Thyroid gland (tissue), 4 donors: Measurements from ENCODE around the gene SLC2A13. TPM values are rescaled to one million over a fixed set of nuclear protein-coding genes. Genes with fewer than 3 reads are reported as not detected.
"Not testable (repeated sequence)": the region's sequence is repeated elsewhere in the genome, so short reads cannot be mapped to it uniquely, and the experiment has no call there.

Experiments
- DNase-seq, 2 donors: peaks; one replicate each; pipeline ENCODE4 v3.0.0-alpha.2; 2019
- H3K27ac ChIP-seq, 3 donors: fragments of 200-600 bp; sonication (generic); 1 replicate in 2 of 3; 2 replicates in 1 of 3; pipeline ENCODE4 v1.5.1; 2016 to 2019; ENCODE audit warnings: mild to moderate bottlenecking in 1 of 3, moderate library complexity in 1 of 3
- H3K27me3 ChIP-seq: fragments of 200-600 bp; sonication (generic); one replicate; pipeline ENCODE4 v1.5.1; 2019
- H3K36me3 ChIP-seq, 2 donors: fragments of 200-600 bp; sonication (generic); one replicate each; pipeline ENCODE4 v1.5.1; 2016 to 2019
- H3K4me1 ChIP-seq, 2 donors: fragments of 200-600 bp; sonication (generic); one replicate each; pipeline ENCODE4 v1.5.1; 2017 to 2019
- H3K4me3 ChIP-seq, 3 donors: fragments of 200-600 bp; sonication (generic); replicated peaks in 1 of 3; 1 replicate in 2 of 3; 2 replicates in 1 of 3; pipeline ENCODE4 v1.5.1; 2016; ENCODE audit warnings: mild to moderate bottlenecking in 1 of 3
- H3K9me3 ChIP-seq: fragments of 200-600 bp; sonication (generic); one replicate; pipeline ENCODE4 v1.5.1; 2017
- CTCF ChIP-seq, 6 experiments: fragments of 200-600 bp in 3 of 6; fragments of 450-650 bp in 3 of 6; sonication (generic) in 3 of 6; IDR thresholded peaks; one replicate each; pipeline ENCODE4 v1.5.1; 2016 to 2019; ENCODE audit warnings: antibody characterized with exemption in 6 of 6, mild to moderate bottlenecking in 2 of 6, inconsistent platforms in 1 of 6, moderate library complexity in 1 of 6
- POLR2A ChIP-seq, 2 donors: fragments of 450-650 bp; IDR thresholded peaks; one replicate each; pipeline ENCODE4 v1.6.1; 2017; ENCODE audit warnings: antibody characterized with exemption in 2 of 2, mild to moderate bottlenecking in 2 of 2, moderate library complexity in 1 of 2
- WGBS, 2 donors: methylation state at CpG; one replicate each; pipeline ENCODE4 v1.1.5; 2017; 5-methylcytosine and 5-hydroxymethylcytosine counted together
- intact Hi-C: fragments of 100-400 bp; cut with DNase I; formaldehyde crosslinking; loops from one replicate; pipeline ENCODE4 v1.15.1; 2023
- total RNA-seq, 4 donors: library from RNA; depleted of rRNA; stranded (reverse); fragments of >200 nt; gene quantifications; one replicate each; pipeline ENCODE4 v1.2.3, GENCODE V29; 2016

Gene SLC2A13
- total RNA-seq, 4 donors from 2014 or later: 9.8 to 21.3 (median 10.0) TPM

DNA sequence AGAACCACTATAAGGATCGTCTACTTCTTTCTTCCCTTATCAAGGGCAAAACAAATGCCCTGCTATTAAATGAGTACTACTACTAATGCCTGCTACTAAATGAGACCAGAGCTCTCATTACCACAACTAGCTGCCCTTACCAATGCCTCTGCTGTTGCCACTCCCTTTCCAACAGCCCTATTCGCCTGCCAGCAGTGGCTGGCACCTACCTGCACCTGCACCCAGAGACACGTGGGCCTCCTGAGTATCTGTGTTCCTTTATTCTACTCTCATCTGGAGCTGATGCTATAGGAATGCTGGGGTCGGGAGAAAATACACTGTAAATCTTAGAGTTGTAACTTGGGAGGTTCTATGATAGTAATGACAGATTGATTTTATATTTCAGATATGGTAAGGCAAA is 174.7 kb downstream of the SLC2A13 start:
- WGBS, 2 donors: 80% methylated on average over 4 of the region's 4 CpGs
- no peaks in the 10 kb centered on the region for H3K9me3 ChIP-seq
- H3K4me1 ChIP-seq: no peaks in the 10 kb centered on the region
- intact Hi-C loops: no loop called here
- H3K27ac ChIP-seq: no peak overlapping the region
- H3K36me3 ChIP-seq: no peaks in the 10 kb centered on the region
- no peaks in the 10 kb centered on the region for H3K27me3 ChIP-seq
- H3K4me3 ChIP-seq: no peak overlapping the region
- DNase-seq: no peak
- no peak for TF ChIP-seq POLR2A (IDR thresholded peaks at IDR 0.05)
- no peak for TF ChIP-seq CTCF (IDR thresholded peaks at IDR 0.05)

GRCh38 chr12:39930101-39930500 is 175.8 kb downstream of the SLC2A13 start:
- no peaks in the 10 kb centered on the region for H3K27me3 ChIP-seq
- WGBS, 2 donors: 72 to 74% methylated on average over 3 of the region's 3 CpGs
- H3K27ac ChIP-seq: no peak overlapping the region
- intact Hi-C loops: no loop called here
- no peaks in the 10 kb centered on the region for H3K36me3 ChIP-seq
- no peak for DNase-seq
- H3K4me3 ChIP-seq: no peak overlapping the region
- H3K4me1 ChIP-seq: no peaks in the 10 kb centered on the region
- H3K9me3 ChIP-seq: no peaks in the 10 kb centered on the region
- TF ChIP-seq POLR2A (IDR thresholded peaks at IDR 0.05) (no peak), CTCF (IDR thresholded peaks at IDR 0.05) (no peak)

- H3K4me1 ChIP-seq: no peaks in the 10 kb centered on the region
- no peak for DNase-seq
- no peaks in the 10 kb centered on the region for H3K27me3 ChIP-seq
- H3K9me3 ChIP-seq: no peaks in the 10 kb centered on the region
- no peaks in the 10 kb centered on the region for H3K36me3 ChIP-seq
- no peak overlapping the region for H3K27ac ChIP-seq
- no peak overlapping the region for H3K4me3 ChIP-seq
- intact Hi-C loops: no loop called here
- WGBS, 2 donors: 93 to 100% methylated on average over 1 of the region's 1 CpG
- TF ChIP-seq CTCF (IDR thresholded peaks at IDR 0.05) (no peak), POLR2A (IDR thresholded peaks at IDR 0.05) (no peak)
These were observed 177.5 kb downstream of the SLC2A13 start for GRCh38 chr12:39928181-39928899.

DNA sequence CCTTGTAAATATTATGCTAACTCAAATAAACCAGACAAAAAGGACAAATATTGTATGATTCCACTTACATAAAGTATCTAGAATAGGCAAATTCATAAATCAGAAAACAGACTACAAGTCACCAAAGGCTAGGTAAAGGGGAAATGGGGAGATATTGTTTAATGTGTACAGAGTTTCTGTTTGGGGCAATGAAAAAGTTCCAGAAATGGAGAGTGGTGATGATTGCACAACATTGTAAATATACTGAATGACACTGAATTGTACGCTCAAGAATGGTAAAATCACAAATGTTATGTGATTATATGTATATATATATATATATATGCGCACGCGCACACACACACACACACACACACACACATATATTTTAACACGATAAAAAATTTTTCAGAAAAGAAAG is 182.5 kb downstream of the SLC2A13 start:
- no peak overlapping the region for H3K27ac ChIP-seq
- no peaks in the 10 kb centered on the region for H3K4me1 ChIP-seq
- H3K36me3 ChIP-seq: no peaks in the 10 kb centered on the region
- TF ChIP-seq CTCF (IDR thresholded peaks at IDR 0.05): no peak
- no peak for TF ChIP-seq POLR2A (IDR thresholded peaks at IDR 0.05)
- no peaks in the 10 kb centered on the region for H3K9me3 ChIP-seq
- H3K27me3 ChIP-seq: no peaks in the 10 kb centered on the region
- intact Hi-C loops: no loop called here
- WGBS, 2 donors: 66 to 68% methylated on average over 5 of the region's 5 CpGs
- no peak for DNase-seq
- H3K4me3 ChIP-seq: no peak overlapping the region

- intact Hi-C loops, H3K36me3 ChIP-seq, H3K9me3 ChIP-seq, DNase-seq, H3K27me3 ChIP-seq, H3K4me3 ChIP-seq, H3K4me1 ChIP-seq, H3K27ac ChIP-seq: not testable (repeated sequence)
These were observed 183.3 kb downstream of the SLC2A13 start for GRCh38 chr12:39922598-39922997.
